HCT116 (cell line): Measurements from ENCODE around the gene EIF4E. TPM values are rescaled to one million over a fixed set of nuclear protein-coding genes. Genes with fewer than 3 reads are reported as not detected.

Experiments
- ATAC-seq: fragments of 200-7000 bp; cut with Tn5 transposase; 2 replicates; pipeline ENCODE4 v1.9.1; 2020; ENCODE audit warnings: mild to moderate bottlenecking, moderate library complexity
- BruUV-seq: library from RNA; stranded (reverse); fragments of 400-500 nt; replicated peaks from 2 replicates; lab custom pipeline; 2021; lab: Mats Ljungman, UMichigan
- CTCF ChIA-PET: fragments of 300-600 bp; sonication (Branson Sonifier 250); formaldehyde crosslinking; loops from one replicate; lab custom pipeline; 2021; ENCODE audit warnings: antibody characterized with exemption; lab: Charles Lee
- POLR2A ChIA-PET: fragments of 300-600, 350-600 bp; sonication (Branson Sonifier 250); formaldehyde crosslinking; loops from one replicate; lab custom pipeline; 2021; ENCODE audit warnings: antibody characterized with exemption; lab: Charles Lee
- RAD21 ChIA-PET, 2 experiments: fragments of 300-600 bp; sonication (Branson Sonifier 250); formaldehyde crosslinking; loops; one replicate each; lab custom pipeline; 2023; ENCODE audit warnings: low total read pairs in 2 of 2; ENCODE audit not compliant: uncharacterized antibody in 2 of 2, unreplicated experiment in 2 of 2, low non-redundant PET in 1 of 2; lab: Charles Lee
- DNase-seq: peaks from one replicate; pipeline ENCODE4 v3.0.0-alpha.2; 2010; ENCODE audit warnings: low read depth, low spot score
- H2AFZ ChIP-seq: fragments of 200-600 bp; shearing (Covaris generic), sonication (generic); 2 replicates; pipeline ENCODE4 v1.6.1; 2017; ENCODE audit warnings: low read depth, mixed run types, mixed read lengths, antibody characterized with exemption, low read length; ENCODE audit not compliant: poor library complexity, severe bottlenecking
- H3K27ac ChIP-seq: 2 replicates; pipeline ENCODE4 v1.5.1; 2012; ENCODE audit warnings: low read depth, low read length
- H3K27me3 ChIP-seq: fragments of 200-600 bp; sonication (generic); 2 replicates; pipeline ENCODE4 v1.6.1; 2016; ENCODE audit warnings: mixed run types, low read length, mixed read lengths; ENCODE audit not compliant: insufficient read depth
- H3K36me3 ChIP-seq, 2 experiments: fragments of 200-500 bp in 1 of 2; fragments of 200-600 bp in 1 of 2; sonication (Bioruptor generic) in 1 of 2; sonication (generic) in 1 of 2; 2 replicates each; pipeline versions ENCODE4 v1.5.1 to v1.6.1; 2014 to 2016; ENCODE audit warnings: low read length in 2 of 2, inconsistent platforms in 1 of 2, mixed read lengths in 1 of 2, mixed run types in 1 of 2; ENCODE audit not compliant: insufficient read depth in 2 of 2, control insufficient read depth in 1 of 2
- H3K4me1 ChIP-seq, 2 experiments: fragments of 200-600 bp in 1 of 2; sonication (generic) in 1 of 2; 2 replicates each; pipeline versions ENCODE4 v1.5.1 to v1.6.1; 2012 to 2017; ENCODE audit warnings: low read length in 2 of 2, inconsistent platforms in 1 of 2, mild to moderate bottlenecking in 1 of 2, mixed read lengths in 1 of 2, mixed run types in 1 of 2, moderate library complexity in 1 of 2; ENCODE audit not compliant: insufficient read depth in 2 of 2, control insufficient read depth in 1 of 2
- H3K4me2 ChIP-seq: fragments of 200-600 bp; sonication (generic); 2 replicates; pipeline ENCODE4 v1.6.1; 2017; ENCODE audit warnings: mixed run types, low read length, mixed read lengths
- H3K4me3 ChIP-seq, 2 experiments: fragments of 200-600 bp in 1 of 2; sonication (generic) in 1 of 2; replicated peaks in 1 of 2; 2 replicates each; pipeline ENCODE4 v1.5.1; 2011 to 2016; ENCODE audit warnings: low read length in 2 of 2, control low read depth in 1 of 2, low read depth in 1 of 2, mild to moderate bottlenecking in 1 of 2, mixed read lengths in 1 of 2, mixed run types in 1 of 2
- H3K79me2 ChIP-seq: fragments of 200-600 bp; sonication (generic); 2 replicates; pipeline ENCODE4 v1.6.1; 2017; ENCODE audit warnings: mild to moderate bottlenecking, mixed run types, low read length, moderate library complexity, mixed read lengths; ENCODE audit not compliant: insufficient read depth
- H3K9ac ChIP-seq: fragments of 200-600 bp; sonication (generic); 2 replicates; pipeline ENCODE4 v1.6.1; 2016; ENCODE audit warnings: low read length, mixed read lengths
- H3K9me2 ChIP-seq: fragments of 200-600 bp; sonication (generic), shearing (Covaris generic); 2 replicates; pipeline ENCODE4 v1.6.1; 2017; ENCODE audit warnings: mixed run types, mild to moderate bottlenecking, moderate library complexity; ENCODE audit not compliant: insufficient read depth
- H3K9me3 ChIP-seq, 2 experiments: fragments of 200-500 bp in 1 of 2; fragments of 200-600 bp in 1 of 2; sonication (Bioruptor generic) in 1 of 2; sonication (generic) in 1 of 2; 2 replicates each; pipeline ENCODE4 v1.6.1; 2014 to 2017; ENCODE audit warnings: low read length in 2 of 2, mixed read lengths in 2 of 2, inconsistent platforms in 1 of 2, low read depth in 1 of 2, mild to moderate bottlenecking in 1 of 2, mixed run types in 1 of 2, moderate library complexity in 1 of 2; ENCODE audit not compliant: control insufficient read depth in 1 of 2, insufficient read depth in 1 of 2
- H4K20me1 ChIP-seq: fragments of 200-600 bp; sonication (generic), shearing (Covaris generic); 2 replicates; pipeline ENCODE4 v1.6.1; 2017; ENCODE audit warnings: mixed run types, mild to moderate bottlenecking, moderate library complexity; ENCODE audit not compliant: insufficient read depth
- ATF3 ChIP-seq: IDR thresholded peaks from 2 replicates; pipeline ENCODE4 v1.6.1; 2012
- CBX3 ChIP-seq: IDR thresholded peaks from 2 replicates; pipeline ENCODE4 v1.6.1; 2012; ENCODE audit warnings: low read depth
- CTCF ChIP-seq, 3 experiments: fragments of 200-600 bp in 1 of 3; sonication (generic) in 1 of 3; IDR thresholded peaks in 2 of 3; conservative IDR thresholded peaks in 1 of 3; 2 replicates each; pipeline ENCODE4 v1.5.1; 2012 to 2017; ENCODE audit warnings: low read depth in 2 of 3, low read length in 2 of 3, antibody characterized with exemption in 1 of 3, borderline replicate concordance in 1 of 3, control low read depth in 1 of 3, mild to moderate bottlenecking in 1 of 3, mixed read lengths in 1 of 3, mixed run types in 1 of 3, moderate library complexity in 1 of 3; ENCODE audit not compliant: insufficient read depth in 1 of 3
- EZH2phosphoT487 ChIP-seq: fragments of 200-600 bp; IDR thresholded peaks from 2 replicates; pipeline ENCODE4 v1.6.1; 2018; ENCODE audit warnings: antibody characterized with exemption, borderline replicate concordance
- FOSL1 ChIP-seq: IDR thresholded peaks from 2 replicates; pipeline ENCODE4 v1.6.1; 2012; ENCODE audit warnings: low read depth
- JUND ChIP-seq: IDR thresholded peaks from 2 replicates; pipeline ENCODE4 v1.6.1; 2012
- POLR2A ChIP-seq: IDR thresholded peaks from 2 replicates; pipeline ENCODE4 v1.7.0; 2011; ENCODE audit warnings: borderline replicate concordance; ENCODE audit not compliant: insufficient read depth, insufficient read length; ENCODE audit errors: extremely low read depth
- POLR2AphosphoS5 ChIP-seq: IDR thresholded peaks from 2 replicates; pipeline ENCODE4 v1.6.1; 2011; ENCODE audit warnings: mild to moderate bottlenecking, low read depth, low read length, moderate library complexity
- RAD21 ChIP-seq: IDR thresholded peaks from 2 replicates; pipeline ENCODE4 v1.6.1; 2012; ENCODE audit warnings: low read depth, mild to moderate bottlenecking
- REST ChIP-seq: IDR thresholded peaks from 2 replicates; pipeline ENCODE4 v1.6.1; 2012; ENCODE audit warnings: low read depth
- SIN3A ChIP-seq: IDR thresholded peaks from 2 replicates; pipeline ENCODE4 v1.6.1; 2012; ENCODE audit warnings: low read depth
- SRF ChIP-seq: IDR thresholded peaks from 2 replicates; pipeline ENCODE4 v1.6.1; 2012; ENCODE audit warnings: low read depth
- TCF7L2 ChIP-seq: IDR thresholded peaks from 2 replicates; pipeline ENCODE4 v1.7.0; 2011; ENCODE audit warnings: borderline replicate concordance, inconsistent platforms; ENCODE audit not compliant: insufficient read depth, insufficient read length; ENCODE audit errors: extremely low read depth
- YY1 ChIP-seq: IDR thresholded peaks from 2 replicates; pipeline ENCODE4 v1.6.1; 2011; ENCODE audit warnings: low read length, low read depth, moderate library complexity, mild to moderate bottlenecking; ENCODE audit not compliant: insufficient replicate concordance; ENCODE audit errors: extremely low read depth
- ZBTB33 ChIP-seq: IDR thresholded peaks from 2 replicates; pipeline ENCODE4 v1.6.1; 2011; ENCODE audit warnings: mild to moderate bottlenecking, low read length, moderate library complexity; ENCODE audit not compliant: insufficient replicate concordance; ENCODE audit errors: extremely low read depth
- ZNF274 ChIP-seq: fragments of 200-500 bp; sonication (Bioruptor generic); IDR thresholded peaks from 2 replicates; pipeline ENCODE4 v1.6.1; 2014; ENCODE audit warnings: mild to moderate bottlenecking, low read depth, low read length, inconsistent platforms
- intact Hi-C: fragments of 100-400 bp; cut with micrococcal nuclease; formaldehyde crosslinking; loops from 2 replicates; pipeline ENCODE4 v1.10.0; 2022
- total RNA-seq: library from RNA; stranded (reverse); gene quantifications from one replicate; pipeline ENCODE4 v1.2.1, GENCODE V29; 2021; ENCODE audit not compliant: unreplicated experiment

Gene EIF4E
- total RNA-seq, 1 experiment from 2014 or later, result 148 TPM

GRCh38 chr4:98903561-98903960 lies 25.4 kb downstream of the EIF4E start:
- Histone ChIP-seq H3K4me1 (peaks cover 0 to 3% of the 10 kb centered on the region in 2 experiments; a peak in 1 of 4 replicates), H2AFZ (no peak overlapping the region), H3K27me3 (no peaks in the 10 kb centered on the region), H3K27ac (no peak overlapping the region), H3K4me2 (no peak overlapping the region), H3K4me3 (no peak overlapping the region), H3K9me3 (no peaks in the 10 kb centered on the region), H3K79me2 (peaks cover 100% of the 10 kb centered on the region), H3K9me2 (no peaks in the 10 kb centered on the region), H3K36me3 (peaks cover 18 to 23% of the 10 kb centered on the region in 2 experiments), H4K20me1 (peaks cover 64% of the 10 kb centered on the region; the same call in 1 of the 2 replicates), H3K9ac (no peak overlapping the region)
- no peak for TF ChIP-seq ZBTB33
- no peak for TF ChIP-seq CTCF (IDR thresholded peaks at IDR 0.05 in 2 of 3, conservative IDR thresholded peaks at IDR 0.05 in 1 of 3; ENCODE audit: borderline replicate concordance in 1 of 3, insufficient read depth in 1 of 3, low read depth in 2 of 3, low read length in 2 of 3)
- no peak for TF ChIP-seq ATF3
- no peak for TF ChIP-seq FOSL1
- no peak for TF ChIP-seq CBX3
- TF ChIP-seq TCF7L2, result no peak
- TF ChIP-seq YY1, result no peak
- TF ChIP-seq POLR2AphosphoS5, result no peak
- TF ChIP-seq SIN3A, result no peak
- no peak for TF ChIP-seq POLR2A
- no peak for TF ChIP-seq EZH2phosphoT487
- no peak for TF ChIP-seq ZNF274
- TF ChIP-seq JUND, result no peak
- TF ChIP-seq RAD21, result no peak
- no peak for TF ChIP-seq SRF
- no peak for TF ChIP-seq REST
- POLR2A ChIA-PET, result no interaction called here
- CTCF ChIA-PET, result no interaction called here
- intact Hi-C loops, result no loop called here
- BruUV-seq, result no TSS peak
- RAD21 ChIA-PET, result no interaction called here
- DNase-seq (no peak), ATAC-seq (no peak)
